ENCODE results near the gene TAF12.

DNA sequence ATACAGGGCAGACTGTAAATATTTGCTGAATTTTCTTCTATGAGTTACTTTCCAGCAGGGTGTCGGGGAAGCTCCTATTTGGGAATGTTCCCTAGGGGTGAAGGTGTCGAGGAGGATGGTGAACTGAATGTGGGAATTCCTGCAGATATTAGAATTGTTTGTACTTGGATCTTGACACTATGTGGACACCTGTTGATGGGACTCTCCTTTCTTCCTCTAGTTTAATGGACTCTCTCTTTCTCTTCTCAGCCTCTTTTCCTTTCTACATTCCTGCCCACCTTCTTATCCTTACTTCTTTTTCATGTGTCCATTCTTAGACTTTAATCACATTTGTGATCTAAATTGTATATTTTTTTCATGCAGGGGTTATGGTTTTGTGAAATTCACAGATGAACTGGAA lies 75.9 kb downstream of the TAF12 start:
- TF ChIP-seq, protein P1, sequence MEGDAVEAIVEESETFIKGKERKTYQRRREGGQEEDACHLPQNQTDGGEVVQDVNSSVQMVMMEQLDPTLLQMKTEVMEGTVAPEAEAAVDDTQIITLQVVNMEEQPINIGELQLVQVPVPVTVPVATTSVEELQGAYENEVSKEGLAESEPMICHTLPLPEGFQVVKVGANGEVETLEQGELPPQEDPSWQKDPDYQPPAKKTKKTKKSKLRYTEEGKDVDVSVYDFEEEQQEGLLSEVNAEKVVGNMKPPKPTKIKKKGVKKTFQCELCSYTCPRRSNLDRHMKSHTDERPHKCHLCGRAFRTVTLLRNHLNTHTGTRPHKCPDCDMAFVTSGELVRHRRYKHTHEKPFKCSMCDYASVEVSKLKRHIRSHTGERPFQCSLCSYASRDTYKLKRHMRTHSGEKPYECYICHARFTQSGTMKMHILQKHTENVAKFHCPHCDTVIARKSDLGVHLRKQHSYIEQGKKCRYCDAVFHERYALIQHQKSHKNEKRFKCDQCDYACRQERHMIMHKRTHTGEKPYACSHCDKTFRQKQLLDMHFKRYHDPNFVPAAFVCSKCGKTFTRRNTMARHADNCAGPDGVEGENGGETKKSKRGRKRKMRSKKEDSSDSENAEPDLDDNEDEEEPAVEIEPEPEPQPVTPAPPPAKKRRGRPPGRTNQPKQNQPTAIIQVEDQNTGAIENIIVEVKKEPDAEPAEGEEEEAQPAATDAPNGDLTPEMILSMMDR (IDR thresholded peaks at IDR 0.05 in 8 of 11, conservative IDR thresholded peaks at IDR 0.05 in 3 of 11) = no peak
- no peak for TF ChIP-seq POLR2A (IDR thresholded peaks at IDR 0.05)

All from spleen (tissue), 7 donors.